HG03378 (cell line): ENCODE results near the gene ASIP.
"Not testable (repeated sequence)": the region's sequence is repeated elsewhere in the genome, so short reads cannot be mapped to it uniquely, and the experiment has no call there.

Experiments
- ATAC-seq: cut with Tn5 transposase; IDR thresholded peaks from one replicate; pipeline ENCODE4 v1.9.1; 2021; ENCODE audit warnings: mild to moderate bottlenecking, moderate library complexity; ENCODE audit not compliant: unreplicated experiment

The ASIP gene

DNA sequence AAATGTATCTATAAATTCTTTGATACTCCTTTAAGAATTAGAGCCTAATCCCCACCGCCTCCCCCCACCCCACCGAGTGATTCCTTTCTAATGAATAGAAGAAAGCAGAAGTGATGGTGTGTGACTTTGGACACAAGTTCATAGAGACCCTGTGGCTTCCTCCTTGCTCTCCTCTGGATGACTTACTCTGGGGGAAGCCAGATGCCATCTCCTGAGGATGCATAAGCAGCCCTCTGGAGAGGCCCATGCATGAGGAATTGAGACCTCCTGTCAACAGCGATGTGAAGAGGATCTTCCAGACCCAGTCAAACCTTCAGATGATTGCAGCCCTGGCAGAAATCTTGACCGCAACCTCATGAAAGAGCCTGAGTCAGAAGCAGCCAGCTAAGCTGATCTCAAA lies 40.8 kb downstream of the ASIP start:
- ATAC-seq = no peak

DNA sequence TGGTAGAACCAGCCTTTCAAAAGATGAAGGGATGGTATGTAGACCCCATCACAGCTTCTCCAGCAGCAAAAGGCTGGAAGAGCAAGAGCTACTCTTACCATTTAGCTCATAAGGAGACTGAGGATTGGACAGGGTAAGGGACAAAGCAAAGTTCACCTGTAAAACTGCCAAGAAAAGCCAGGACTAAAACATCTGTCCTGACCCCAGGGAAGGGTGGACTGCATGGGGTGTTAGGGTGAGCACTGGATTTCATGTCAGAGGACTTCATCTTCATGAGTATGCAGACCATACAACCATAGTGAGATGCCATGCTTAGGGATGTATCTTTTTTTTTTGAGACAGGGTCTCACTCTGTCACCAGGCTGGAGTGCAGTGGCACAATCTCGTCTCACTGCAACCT lies 42.6 kb downstream of the ASIP start:
- ATAC-seq = no peak

DNA sequence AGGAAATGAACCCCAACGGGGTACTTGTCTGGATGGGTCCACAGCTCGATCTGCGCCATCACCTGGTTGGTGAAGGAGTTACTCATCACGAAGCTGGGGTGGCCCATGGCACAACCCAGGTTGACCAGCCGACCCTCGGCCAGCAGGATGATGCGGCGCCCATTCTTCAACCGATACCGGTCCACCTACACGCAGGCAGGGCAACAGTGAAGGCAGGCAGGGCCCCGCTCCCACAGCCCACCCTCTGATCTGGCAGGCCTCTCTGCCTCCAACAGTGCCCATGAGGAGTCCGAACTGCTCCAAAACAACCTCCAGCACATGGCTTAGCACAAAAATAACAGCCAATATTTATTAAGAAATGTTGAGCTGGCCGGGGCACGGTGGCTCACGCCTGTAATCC lies 44.2 kb downstream of the ASIP start:
- no peak for ATAC-seq

DNA sequence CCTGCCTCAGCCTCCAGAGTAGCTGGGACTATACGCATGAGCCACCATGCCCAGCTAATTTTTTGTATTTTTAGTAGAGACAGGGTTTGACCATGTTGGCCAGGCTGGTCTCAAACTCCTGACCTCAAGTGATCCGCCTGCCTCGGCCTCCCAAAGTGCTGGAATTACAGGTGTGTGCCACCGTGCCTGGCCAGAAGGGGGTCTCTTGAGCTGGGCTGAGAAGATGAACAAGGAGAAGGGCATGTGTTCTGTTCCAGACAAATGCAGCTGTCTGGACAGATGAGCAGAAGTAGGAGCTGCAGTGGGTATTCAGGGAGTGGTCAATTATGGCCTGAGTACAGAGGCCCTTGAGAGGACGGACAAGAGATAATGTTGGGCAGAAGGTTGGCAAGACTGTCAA lies 46.3 kb downstream of the ASIP start:
- ATAC-seq = not testable (repeated sequence)

DNA sequence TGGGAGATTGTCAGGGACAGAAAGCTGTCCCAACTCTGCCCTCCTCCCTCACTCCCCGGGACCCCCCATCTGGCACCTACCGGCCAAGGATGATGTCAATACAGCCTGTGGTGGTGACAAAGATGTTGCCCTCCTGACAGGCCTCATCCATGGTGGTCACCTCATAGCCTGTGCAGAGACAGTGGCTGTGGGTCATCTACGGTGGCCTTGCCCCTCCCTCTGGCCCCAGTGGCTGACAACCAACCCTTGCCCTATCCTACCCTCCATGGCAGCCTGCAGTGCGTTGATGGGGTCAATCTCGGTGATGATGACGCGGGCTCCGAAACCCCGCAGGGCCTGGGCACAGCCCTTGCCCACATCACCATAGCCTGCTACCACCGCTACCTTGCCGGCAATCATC lies 49.2 kb downstream of the ASIP start:
- no peak for ATAC-seq

DNA sequence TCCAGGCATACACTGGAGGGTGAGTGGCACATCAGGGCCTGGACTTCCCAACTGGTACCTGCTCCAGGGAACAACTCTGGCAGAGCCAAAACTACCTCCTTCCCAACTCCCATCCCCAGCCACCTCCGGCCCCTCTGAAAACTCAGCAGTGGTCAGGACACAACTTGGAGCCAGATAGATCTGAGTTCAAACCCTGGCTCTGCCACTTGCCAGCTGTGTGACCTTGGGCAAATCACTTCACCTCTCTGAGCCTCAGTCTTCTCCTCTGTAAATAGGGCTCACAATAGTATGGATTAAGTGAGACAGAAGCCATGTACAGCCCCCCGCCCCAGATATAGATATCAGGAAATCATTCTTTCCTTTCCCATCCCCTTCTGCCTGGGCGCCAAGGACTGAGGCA lies 51.3 kb downstream of the ASIP start:
- no peak for ATAC-seq

DNA sequence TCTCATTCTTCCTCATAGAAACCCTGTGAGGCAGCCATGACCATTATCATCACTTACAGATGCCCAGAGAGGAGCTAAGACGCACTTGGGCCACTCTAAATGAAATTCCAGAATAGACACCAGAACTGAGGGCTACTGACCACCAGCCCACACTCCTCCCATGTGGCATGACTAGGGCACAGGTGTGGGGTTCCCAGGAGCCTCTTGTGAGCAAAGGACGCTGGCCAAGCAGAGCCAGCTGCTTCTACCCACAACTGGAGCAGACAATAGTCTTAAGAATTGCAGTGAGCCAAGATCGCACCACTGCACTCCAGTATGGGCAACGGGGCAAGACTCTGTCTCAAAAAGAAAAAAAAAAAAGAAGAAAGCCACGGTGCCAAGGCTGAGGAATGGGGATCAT lies 51.9 kb downstream of the ASIP start:
- ATAC-seq = no peak

DNA sequence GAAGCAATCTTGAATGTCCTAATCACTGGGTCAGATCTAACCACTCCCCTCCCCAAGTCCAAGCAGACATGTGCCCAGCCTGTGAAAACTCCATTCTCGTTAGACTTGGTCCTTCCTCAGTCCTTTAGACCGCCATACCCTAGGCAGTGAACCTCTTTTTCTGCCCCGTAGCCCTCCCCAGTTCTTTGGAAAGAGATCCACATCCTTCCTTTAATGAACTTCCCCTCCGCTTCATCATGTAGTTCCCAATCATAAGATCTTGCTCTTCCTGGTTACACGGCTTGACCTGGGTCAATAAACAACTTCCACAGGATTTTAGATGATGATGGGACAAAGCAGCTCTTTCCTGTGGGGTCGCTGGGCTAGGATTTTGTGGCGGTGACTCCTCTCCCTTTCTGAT lies 52.4 kb downstream of the ASIP start:
- no peak for ATAC-seq

DNA sequence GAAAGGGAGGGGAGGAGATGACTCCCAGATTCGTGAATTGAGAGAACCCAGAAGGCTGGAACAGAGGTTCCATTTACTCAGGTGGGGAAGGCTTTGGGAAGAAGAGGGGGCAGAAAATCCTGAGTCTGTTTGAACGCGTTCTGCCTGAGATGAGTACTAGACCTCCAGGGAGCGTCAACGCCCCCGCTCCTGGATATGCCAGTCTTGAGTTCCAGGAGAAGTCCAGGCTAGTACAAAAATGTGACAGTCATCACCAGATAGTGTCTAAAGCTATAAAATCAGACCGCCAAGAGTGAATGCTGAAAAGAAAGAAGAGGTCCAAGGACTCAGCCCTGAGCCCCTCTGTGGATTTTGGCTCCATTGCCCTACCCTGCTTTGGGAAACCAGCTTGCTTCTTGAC lies 53.3 kb downstream of the ASIP start:
- no peak for ATAC-seq

DNA sequence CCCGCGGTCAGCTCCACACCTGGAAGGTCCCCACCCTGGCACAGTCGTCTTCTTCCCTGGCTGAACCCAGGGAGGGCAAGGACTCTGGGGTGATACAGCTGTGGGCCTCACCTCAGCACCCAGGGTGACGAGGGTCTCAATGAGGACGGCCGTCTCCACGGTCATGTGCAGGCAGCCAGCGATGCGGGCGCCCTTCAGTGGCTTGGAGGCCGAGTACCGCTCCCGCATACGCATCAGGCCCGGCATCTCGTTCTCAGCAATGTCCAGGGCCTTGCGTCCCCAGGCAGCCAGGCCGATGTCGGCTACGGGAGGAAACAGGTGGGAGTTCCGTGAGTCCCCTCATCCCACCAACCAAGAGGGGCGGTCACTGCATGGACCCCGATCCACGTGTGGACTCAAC lies 54.1 kb downstream of the ASIP start:
- no peak for ATAC-seq

DNA sequence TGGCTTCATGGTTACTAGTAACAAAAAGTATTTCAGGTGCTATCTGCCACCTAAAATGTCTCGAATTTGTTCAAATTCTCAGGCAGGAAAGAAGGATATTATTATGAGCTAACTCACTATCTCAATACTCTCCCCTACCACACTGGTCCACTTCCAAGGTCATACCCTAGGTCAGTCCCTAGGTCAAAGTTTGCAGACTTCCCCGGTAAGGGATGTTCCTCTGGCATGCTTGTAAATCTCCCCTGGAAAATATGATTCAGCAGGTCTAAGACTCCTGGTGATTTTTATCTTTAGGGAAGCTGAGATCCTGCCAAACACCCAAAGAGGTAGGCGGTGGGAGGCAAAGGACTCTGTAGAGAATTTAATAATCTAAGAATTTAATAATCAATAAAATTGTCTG lies 55.2 kb downstream of the ASIP start:
- no peak for ATAC-seq

DNA sequence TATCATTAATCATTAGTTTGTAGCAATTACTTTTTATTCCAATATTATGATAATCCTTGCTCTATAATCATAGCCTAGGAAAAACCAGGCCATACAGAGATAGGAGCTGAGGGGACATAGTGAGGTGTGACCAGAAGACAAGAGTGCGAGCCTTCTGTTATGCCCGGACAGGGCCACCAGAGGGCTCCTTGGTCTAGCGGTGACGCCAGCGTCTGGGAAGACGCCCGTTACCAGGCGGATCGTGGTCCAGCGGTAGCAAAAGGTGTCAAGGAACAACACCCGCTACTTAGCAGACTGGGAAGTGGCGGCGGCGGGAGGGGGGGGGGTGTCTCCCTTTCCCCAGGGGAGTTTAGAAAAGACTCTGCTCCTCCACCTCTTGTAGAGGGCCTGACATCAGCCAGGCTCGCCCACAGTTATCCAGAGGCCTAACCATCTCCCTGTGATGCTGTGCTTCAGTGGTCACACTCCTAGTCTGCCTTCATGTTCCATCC lies 57.1 kb downstream of the ASIP start:
- ATAC-seq = not testable (repeated sequence)

DNA sequence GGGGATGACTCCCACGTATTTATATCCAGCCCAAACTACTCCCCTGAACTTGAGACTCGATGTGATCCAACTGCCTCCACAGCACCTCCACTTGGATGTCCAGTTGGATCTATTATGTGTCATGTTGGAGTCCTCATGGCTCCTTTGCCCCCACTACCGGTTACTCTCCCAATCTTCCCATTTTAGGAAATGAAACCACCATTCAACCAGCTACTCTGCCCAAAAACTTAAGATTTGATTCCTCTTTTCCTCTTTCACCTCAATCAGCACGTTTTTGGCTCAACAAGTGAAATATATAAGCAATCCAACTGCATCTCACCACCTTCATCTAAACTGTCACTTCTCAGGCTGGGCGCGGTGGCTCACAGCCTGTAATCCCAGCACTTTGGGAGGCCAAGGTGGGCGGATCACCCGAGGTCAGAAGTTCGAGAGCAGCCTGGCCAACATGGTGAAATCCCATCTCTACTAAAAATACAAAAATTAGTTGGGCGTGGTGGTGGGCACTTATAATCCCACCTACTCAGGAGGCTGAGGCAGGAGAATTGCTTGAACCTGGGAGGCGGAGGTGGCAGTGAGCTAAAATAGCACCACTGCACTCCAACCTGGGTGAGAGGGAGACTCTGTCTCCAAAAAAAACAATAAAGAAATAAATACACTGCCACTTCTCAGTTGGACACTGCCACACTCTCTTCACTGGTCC lies 58.5 kb downstream of the ASIP start:
- no peak for ATAC-seq

DNA sequence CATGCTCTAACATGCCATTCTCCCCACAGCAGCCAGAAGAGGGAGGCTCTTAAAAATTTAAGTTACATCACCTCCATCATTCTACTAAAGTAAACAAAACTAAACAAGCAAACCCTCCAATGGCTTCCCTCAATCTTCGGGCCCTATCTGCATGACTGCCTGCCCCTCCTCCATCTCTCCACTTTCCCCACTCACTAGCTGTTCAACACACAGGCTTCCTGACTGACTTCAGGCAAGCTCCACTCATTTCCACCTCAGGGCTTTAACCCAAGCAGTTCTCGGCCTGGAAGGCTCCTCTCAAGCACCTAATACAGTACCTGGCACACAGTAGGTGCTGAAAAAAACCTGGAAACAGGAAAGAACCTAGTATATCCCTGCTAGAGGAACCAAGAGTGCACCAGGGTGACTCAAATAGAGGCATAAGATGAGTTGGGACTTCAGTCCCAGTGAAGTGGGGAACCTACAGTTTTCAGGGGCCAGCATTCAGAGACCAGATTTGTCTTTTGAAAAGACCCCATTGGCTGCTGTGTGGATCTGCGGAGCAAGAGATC lies 59.1 kb downstream of the ASIP start:
- no peak for ATAC-seq

DNA sequence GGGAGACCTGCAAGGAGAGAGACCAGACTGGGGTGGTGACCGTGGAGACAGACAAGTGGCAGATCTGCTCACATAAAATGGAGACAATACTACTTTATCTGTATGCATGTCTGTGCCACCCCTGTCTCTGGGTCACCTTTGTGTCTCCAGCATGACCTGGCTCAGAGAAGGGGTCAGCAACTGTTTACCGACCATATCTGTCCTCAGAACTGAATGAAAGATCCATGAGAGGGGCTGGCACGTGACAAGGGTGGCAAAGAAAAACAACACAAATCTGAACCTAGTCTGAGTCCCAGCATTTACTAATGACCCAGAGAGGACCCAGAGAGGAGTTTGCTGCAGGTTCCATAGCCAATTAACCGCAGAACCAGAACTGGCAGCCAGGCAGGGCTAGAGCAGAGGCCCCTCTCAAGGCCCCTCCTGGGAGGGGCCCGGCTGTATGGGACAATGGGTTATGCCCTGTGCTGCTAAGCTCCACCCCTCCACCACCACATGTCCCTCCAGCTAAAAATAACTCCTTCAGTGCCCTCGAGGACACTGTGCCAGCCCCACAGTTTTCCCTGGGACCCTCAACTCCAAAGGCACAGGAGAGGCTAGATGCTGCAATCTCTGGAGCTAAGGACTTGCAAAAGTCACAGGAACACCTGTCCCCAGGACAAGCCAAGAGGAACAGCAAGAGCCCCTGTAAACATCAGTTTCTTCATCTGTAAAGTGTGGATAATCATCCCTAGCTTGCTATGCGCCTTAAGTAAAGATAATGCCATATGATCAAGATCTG lies 59.8 kb downstream of the ASIP start:
- no peak for ATAC-seq

DNA sequence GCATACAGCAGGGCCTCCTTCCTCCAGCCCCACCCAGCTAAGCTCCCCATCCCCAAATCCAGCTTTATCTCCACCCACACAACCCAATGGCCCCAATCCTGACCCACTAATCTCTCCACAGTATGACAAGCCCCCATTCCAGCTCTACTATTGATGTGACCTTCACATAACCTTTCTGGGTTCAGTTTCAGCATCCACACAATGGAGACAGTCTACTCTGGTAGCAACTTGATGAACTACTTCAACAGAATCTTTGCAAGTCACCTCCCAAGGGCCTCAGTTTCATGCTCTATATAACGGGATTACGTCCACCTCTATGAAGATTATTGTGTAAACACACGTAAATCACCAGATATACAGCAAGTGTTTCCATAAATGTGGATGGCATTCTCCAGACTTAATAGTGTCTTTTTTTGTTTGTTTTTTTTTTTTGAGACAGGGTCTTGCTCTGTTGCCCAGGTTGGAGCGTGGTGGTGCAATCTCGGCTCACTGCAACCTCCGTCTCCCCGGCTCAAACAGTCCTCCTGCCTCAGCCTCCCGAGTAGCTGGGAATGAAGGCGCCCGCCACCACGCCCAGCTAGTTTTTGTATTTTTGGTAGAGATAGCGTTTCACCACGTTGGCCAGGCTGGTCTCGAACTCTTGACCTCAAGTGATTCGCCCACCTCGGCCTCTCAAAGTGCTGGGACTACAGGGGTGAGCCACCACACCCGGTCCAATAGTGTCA lies 60.5 kb downstream of the ASIP start:
- ATAC-seq = no peak

DNA sequence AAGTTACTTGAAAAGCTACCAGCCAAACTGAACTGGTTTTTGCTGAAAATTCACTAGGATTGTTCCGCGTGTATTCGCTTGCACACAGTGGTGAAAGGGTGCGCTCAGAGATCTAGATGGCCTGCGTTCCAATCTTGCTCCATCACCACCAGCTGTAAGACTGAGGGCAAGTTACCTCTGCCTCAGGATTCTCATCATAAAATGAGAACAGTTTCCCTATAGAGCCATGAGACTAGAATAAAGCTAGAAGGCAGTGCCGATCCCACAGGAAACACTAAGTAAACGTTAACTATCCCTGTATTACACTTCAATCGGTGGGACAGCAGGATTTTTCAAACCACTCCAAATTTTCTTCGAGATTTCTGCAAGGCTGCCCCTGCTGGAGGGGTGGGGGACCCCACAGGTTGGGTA lies 61.1 kb downstream of the ASIP start:
- ATAC-seq = no peak

DNA sequence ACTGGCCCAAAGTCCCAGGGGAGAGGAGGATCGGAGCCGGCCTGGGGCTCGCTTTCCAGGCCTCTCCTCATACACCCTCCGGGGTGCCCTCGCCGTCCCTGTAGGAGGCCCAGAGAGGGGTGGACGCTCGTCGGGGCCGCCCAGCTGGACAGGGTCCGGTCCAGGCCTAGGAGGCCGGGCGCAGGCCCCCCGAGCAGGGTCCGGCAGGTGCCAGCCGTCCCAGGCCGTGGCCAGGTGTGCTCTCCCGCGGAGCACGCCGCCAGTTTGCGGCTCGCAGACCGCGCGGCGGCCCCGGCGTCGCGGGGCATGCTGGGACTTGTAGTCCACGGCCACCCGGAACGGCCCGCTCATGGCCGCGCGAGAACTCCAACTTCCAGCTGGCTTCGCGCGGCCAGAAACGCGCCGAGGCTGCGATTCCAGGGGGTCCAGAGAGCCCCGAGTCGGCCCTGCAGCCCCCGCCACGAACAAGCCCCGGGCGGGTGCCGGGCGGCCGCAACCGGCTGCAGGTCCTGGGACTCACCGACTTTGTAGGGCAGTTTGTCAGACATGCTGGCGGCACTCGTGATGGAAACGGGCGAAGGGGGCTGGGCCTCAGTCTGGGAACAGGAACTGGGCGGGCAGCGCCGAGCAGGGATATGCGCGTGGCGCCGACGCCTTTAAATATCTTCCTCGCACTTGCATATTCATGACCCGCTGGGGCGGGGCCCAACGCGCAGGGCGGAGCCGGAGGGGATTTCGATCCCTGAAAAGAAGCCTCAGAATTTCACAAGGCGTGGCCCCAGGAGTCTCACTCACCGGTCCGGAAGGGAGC lies 61.7 kb downstream of the ASIP start, which contains the start of gene AHCY:
Gene AHCY, minus strand, starts transcription at position 633 of the 811 bp plus-strand sequence. Its CDS starts 85 bp downstream, at position 548.
- ATAC-seq = peak; percentile 88

DNA sequence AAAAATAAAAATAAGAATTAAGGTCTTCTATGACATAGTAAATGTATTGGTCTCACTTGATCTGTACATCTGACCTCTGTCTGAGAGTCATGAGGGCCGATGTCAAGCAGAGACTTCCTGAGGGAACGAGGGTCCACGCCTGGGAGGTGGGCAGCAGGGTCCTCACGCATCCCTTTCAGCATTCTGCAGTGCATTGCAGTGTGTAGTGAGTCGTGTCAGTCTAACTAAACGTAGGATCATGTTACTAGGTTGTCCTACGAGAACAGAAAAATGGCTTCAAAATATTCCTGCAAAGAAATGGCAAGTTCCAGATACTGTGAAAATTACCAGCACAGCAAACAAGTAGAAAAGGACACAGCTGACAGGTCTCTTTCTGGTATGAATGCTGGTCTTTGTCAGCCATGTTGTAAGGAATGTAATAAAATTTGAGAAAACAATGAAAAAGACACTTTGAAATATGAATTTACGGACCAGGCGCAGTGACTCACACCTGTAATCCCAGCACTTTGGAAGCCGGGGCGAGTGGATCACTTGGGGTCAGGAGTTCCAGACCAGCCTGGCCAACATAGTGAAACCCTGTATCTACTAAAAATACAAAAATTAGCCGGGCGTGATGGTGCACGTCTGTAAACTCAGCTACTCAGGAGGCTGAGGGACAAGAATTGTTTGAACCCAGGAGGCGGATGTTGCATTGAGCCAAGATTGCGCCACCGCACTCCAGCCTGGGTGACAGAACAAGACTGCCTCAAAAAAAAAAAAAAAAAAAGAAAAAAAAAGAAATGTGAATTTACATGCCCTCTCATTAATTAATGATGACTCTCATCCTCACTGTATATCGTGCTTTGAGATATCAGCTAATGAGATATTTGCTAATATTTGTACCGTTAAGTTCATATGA lies 64.4 kb downstream of the ASIP start:
- ATAC-seq = no peak
